ENCODE data around the gene NSUN4.
"Not testable (repeated sequence)": the region's sequence is repeated elsewhere in the genome, so short reads cannot be mapped to it uniquely, and the experiment has no call there.

The NSUN4 gene

DNA sequence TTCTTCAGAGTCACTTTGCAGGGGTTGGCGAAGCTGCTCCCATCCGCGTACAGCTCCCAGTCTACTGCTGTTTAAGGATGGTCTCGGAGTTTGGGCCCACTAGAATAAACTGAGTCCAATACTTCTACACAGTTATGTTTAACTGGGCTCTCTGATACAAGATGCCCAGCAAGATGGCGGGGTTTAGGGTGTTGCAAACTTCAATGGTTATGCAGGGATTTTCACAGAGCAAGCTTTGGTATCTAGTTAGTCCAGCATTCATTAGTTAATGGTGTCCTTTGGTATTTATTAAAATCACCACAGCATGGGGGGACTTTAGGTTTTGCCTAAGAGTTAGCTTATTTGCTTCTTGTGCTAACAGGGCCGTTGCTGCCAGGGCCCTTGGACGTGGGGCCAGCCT lies 12.4 kb upstream of the NSUN4 start:
- DNase-seq = not testable (repeated sequence)

DNA sequence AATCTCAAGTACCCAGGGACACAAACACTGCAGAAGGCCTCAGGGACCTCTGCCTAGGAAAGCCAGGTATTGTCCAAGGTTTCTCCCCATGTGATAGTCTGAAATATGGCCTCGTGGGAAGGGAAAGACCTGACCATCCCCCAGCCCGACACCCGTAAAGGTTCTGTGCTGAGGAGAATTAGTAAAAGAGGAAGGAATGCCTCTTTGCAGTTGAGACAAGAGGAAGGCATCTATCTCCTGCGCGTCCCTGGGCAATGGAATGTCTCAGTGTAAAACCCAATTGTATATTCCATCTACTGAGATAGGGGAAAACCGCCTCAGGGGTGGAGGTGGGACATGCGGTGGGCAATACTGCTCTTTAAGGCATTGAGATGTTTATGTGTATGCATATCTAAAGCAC lies 10.8 kb upstream of the NSUN4 start:
- DNase-seq = not testable (repeated sequence)

DNA sequence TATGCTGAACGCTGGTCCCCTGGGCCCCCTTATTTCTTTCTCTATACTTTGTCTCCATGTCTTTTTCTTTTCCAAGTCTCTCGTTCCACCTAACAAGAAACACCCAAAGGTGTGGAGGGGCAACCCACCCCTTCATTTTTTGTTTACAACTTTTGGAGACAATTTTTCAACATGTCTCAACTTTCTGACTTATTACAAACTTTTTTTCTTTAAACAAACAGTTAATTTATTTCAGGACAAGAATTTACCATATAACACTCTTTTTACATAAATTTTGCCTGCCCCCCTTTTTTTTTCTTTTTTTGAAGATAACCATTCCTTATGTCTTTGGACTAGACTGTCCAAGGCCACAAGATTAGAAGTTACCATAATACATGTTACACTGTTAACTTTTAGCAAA lies 10.2 kb upstream of the NSUN4 start:
- not testable (repeated sequence) for DNase-seq

DNA sequence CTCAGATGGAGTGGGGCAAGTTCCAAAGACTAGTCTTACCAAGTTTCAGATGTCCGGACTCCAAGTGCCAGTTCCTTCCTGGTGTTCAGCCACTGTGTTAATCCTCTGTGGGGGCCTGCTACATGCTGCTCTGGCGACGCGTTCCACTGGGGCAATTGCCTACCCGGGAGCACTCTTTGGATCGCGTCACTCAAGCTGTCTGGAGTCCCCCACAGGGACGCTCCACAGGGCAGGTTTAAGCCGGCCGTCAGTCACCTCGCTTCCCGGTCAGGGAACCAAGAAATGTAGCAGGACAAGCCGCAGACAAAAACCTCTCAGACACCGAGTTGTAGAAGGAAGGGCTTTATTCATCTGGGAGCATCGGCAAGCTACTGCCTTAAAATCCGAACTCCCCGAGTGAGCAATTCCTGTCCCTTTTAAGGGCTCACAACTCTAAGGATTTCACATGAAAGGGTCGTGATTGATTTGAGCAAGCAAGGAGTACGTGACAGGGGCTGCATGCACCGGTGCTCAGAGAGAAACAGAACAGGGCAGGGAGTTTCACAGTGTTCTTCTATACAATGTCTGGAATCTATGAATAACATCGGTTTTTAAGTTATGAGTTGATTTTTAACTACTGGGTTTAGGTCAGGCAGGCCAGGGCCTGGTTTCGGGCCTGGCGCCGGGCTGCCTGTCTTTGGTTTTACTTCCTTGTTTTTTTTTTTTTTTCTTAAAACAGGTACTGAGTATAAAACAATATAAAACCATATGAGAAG lies 8.6 kb upstream of the NSUN4 start:
- DNase-seq = not testable (repeated sequence)

DNA sequence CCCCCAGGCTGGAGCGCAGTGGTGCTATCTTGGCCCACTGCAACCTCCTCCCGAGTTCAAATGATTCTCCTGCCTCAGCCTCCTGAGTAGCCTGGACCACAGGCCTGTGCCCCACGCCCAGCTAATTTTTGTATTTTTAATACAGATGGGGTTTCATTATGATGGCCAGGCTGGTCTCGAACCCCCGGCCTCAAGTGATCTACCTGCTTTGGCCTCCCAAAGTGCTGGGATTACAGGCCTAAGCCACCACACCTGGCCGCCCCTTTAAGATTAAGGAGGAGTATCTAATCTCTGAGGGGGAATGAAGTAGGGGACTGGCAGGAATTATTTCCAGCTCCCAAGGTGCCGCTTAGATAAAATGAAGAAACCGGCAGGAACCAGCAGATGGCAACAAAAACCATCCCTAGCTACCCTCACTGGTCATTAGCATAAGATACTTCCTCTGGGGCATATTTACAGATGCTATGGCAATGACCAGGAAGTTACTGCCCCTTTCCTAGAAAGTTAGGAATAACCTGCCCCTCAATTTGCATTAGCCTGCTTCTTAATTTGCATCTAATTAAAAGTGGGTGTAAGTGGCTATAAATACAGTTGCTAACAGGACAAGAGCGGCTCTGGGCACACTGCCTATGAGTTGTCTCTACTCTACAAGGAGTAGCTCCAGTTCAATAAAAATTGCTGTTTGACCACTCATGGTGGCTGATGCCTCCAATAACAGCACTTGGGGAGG lies 7.1 kb upstream of the NSUN4 start:
- DNase-seq = no peak

DNA sequence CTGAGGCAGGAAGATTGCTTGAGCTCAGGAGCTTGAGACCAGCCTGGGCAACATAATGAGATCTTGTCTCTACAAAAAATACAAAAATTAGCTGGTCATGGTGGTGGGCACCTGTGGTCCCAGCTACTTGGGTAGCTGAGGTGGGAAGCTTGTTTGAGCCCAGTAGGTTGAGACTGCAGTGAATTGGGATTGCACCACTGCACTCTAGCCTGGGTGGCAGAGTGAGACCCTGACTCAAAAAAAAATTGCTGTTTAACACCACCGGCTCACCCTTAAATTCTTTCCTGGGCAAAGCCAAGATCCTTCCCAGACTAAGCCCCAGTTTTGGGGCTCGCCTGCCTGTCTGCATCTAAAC lies 6.6 kb upstream of the NSUN4 start:
- DNase-seq = no peak

DNA sequence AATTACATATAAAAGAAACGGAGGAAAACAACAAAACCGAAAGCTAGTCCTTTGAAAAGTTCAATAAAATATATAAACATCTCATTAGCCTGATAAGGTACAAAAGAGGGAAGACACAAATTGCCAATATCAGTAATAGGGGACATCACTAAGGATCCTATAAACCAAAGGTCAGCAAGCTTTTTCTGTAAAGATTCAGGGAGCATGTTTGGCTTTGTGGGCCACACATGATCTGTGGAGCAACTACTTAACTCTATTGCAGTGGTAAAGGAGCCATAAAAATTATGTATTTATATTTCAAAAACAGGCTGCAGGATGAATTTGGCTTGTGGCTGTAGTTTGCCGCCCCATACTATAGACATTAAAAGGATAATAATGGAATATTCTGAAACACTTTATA lies 5.5 kb upstream of the NSUN4 start:
- no peak for DNase-seq

DNA sequence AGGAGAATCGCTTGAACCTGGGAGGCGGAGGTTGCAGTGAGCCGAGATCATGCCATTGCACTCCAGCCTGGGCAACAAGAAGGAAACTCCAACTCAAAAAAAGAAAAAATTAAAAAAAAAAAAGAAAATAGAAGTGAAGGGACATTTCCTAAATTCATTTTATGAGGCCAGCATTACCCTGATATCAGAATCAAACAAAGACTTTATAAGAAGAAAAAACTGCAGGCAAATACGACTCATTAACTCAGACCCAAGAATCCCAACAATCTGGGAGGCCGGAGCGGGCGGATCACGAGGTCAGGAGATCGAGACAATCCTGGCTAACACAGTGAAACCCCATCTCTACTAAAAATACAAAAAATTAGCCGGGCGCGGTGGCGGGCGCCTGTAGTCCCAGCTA lies 3.2 kb upstream of the NSUN4 start:
- not testable (repeated sequence) for DNase-seq

DNA sequence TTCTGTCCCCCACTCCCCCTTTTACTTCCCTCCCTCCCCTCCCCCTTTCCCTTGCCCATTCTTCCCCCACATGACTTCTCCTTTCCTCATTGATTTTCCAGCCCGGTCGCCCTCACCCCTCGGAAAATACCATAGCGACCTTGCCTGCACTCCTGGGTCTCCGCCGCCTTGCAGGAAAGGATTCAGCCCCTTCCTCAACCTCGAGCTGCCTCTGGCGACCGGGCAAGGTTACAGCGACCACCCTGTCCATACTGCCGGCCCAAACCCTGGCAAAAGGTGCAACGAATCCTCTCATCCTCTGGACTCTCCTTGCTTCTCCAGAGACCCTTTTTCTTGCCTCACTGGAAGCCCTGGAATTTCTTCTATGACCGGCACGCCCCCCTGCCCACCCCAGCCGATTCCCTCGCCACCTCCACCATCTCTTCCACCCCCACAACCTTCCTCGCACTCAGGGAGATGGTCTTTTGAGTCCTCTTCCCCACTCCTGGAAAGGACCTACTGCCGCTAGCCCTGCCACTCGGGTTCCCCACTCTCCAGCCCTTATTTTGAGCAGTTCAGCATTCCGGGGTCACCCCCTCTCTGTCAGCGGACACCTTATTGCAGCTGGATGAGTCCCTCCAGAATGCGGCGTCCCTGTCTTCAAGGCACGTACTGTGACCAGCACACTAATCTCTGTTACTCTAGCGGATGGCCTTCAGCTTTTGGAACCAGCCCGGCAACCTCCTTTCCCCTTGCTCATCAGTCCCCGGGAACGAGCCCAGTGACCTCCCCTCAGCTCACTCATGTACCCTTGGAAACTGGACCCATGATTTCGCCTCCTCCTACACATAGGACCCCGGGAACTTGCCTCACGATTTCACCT lies 846 bp downstream of the NSUN4 start:
- no peak for DNase-seq

DNA sequence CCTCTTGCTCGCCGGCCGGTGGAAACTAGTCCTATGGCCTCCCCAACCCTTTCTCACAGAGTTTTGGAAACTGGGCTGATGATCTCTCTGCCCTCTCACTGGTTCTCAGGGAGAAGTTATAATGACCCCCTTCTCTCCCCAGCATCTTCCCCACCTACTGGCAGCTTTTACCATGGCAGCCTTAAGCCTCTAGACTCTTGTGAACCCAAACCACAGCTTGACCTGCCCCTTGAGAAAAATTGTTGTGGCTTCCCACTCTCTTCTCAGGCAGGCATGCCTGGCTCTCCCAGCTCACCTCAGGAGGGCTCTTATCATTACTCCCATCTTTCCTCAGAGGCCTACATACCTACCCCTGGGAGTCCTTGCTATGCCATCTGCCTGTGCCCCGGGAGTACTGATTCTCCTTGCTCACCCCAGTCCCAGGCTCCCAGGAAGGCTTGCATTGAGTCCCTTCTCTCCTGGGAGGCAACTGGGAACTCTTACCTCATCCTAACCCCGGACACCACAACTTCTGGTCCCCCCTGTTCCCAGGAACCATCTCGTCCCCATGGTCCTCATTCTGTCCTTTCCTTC lies 1.6 kb downstream of the NSUN4 start:
- DNase-seq = no peak

DNA sequence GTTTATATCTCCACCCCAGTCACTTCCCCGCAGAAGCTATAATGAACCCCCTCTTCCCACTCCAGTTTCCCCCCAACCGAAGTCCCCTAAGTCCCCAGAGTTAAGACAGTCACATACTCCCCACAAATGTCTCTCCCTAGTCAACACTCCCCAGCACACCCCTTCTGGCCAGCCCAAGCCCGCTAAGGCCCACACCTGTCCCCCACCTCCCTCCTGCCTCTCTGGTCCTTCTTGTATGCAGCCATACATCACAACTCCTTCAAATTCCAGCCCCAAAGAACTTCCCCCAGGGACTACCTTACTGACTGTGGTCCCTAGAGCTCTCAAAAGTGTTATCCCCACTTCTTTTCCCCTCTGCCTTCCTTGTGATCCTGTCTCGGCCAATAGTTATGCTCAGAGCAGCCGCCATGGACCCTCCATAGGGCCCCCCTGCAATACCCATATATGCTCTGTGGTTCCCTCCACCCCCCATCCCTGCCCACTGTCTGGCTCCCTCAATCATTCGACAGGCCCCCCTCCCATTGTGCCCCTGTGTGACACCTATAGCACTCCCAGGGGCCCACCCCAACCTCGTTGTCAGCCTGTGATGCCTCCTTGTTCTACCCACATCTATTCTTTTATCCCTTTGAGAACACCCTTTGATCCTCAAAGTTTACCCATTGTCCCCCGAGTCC lies 2.2 kb downstream of the NSUN4 start:
- no peak for DNase-seq

DNA sequence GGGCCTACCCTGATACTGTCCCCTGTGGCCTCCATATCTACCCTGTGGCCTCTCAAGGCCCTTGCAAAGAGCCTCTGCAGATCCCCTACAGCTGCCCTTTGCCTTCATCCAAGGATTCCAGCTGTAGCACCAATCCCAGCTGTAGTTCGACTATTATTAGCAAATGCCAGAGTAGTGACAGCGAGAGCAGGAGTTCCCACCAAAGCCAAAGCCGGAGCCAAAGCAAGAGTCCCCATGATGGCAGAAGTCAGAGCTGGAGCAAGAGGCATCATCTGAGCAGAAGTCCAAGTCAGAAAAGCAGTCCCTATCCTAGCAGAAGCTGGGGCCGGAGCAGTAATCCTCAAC lies 2.7 kb downstream of the NSUN4 start:
- no peak for DNase-seq

DNA sequence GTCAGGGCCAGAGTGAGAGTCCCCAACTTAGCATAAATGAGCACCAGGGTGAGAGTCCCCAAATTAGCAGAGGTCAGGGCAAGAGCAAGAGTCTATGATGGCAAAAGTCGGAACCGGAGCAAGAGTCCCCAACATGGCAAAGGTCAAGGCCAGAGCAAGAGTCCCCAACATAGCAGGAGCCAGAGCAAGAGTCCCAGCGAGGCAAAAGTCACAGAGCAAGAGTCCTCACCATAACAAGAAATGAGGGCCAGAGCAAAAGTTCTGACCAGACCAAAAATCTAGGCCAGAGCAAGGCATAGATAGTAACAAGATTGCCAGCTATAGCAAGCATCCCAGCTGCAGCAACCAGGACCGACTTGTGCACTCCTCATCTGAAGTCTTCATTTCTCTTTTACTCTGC lies 3.1 kb downstream of the NSUN4 start:
- no peak for DNase-seq

DNA sequence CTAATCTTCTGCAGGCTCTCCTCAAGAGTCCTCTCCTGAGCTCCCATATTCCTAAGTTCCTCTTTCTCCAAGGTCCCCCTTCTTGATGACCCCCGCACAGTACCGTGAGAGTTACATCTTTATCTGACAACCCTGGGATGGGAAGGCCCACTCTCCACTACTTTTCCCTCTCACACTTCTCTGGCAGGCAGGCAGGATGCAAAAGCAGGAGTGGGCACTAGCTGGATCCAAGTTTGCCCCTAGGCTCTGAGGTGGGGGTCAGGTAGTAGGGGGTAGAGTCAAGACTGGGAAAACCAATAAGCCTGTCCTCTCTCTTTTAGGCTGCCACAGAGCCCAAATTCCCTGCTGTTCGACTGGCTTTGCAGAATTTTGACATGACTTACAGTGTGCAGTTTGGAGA lies 3.9 kb downstream of the NSUN4 start:
- no peak for DNase-seq

DNA sequence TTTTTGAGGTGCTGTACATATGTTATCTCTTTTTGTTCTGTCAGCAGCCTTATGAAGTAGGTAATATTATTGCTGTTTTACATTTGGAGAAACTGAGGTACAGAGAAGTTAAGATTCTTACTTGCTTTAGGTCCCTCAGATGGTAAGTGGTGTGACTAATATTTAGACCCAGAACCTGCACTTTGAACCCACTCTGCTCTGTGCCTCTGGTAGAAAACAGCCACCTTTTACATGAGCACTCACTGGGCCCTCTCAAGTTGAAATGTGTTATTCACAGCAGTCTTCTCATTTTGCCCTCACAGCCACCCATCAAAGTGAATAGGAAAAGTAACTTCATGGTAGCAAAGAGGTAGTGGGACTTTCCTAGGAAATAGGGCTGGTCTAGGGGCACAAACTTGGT lies 4.7 kb downstream of the NSUN4 start:
- no peak for DNase-seq

DNA sequence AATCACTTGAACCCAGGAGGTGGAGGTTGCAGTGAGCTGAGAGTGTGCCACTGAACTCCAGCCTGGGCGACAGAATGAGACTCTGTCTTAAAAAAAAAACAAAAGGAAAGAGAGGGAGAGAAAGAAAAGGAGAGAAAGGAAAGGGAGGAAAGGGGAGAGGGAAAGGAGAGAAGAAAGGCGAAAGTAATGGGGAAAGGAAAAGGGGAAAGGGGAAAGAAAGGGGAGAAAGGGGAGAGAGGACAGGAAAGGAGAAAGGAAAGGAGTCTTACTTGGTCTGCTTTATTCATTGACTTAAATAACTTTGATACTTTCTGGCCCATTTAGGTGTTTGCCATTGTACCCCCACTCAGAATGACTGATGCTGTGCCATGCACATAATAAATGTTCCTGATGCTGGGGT lies 11.8 kb downstream of the NSUN4 start:
- DNase-seq = no peak

DNA sequence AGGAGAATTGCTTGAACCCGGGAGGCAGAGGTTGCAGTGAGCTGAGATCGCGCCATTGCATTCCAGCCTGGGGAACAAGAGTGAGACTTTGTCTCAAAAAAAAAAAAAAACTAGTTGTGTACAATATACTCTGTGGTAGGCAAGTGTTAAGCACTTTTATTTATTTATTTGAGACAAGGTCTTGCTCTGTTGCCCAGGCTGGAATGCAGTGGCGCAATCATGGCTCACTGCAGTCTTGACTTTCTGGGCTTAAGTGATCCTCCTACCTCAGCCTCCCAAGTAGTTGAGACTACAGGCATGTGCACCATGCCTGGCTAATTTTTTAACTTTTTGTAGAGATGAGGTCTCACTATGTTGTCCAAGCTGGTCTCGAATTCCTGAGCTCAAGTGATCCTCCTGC lies 15.3 kb downstream of the NSUN4 start:
- DNase-seq = not testable (repeated sequence)

DNA sequence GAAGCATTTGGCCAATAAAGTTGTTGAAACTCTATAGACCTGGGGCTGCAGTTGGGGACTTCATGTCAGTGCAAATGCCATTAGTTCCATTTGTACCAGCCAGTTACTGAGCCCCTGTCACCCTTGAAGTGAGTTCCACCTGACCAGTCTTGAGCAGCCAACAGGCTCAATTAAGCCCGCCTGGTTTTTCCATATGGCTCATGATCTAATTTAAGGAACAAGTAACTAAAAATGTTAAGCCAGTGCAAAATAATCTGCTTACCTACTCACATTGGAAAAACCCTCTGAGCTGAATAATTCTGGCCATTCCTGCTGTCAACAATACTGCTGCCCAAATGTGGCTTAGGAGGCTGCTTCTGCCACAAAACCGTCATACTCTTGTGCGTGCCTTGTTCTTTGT lies 21.6 kb downstream of the NSUN4 start:
- DNase-seq = no peak

DNA sequence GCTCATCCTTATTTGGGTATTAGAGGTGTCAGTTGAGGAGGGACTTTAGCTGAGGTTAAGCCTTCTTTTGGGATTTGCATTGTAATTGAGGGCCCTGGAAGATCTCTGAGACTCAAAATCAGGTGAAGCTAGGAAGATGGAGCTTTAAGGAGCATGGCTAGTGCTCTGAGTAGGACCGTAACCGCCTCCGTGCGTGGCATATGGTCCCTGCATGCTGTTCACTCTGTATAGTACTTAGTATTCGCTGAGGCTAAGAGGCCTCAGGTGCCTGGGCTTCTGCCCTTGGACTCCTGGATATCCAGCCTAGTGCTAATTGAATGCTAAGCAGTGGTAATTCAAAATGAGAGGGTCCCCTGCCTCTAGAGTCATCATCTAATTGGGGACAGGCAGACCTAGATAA lies 22.5 kb downstream of the NSUN4 start:
- DNase-seq = no peak

DNA sequence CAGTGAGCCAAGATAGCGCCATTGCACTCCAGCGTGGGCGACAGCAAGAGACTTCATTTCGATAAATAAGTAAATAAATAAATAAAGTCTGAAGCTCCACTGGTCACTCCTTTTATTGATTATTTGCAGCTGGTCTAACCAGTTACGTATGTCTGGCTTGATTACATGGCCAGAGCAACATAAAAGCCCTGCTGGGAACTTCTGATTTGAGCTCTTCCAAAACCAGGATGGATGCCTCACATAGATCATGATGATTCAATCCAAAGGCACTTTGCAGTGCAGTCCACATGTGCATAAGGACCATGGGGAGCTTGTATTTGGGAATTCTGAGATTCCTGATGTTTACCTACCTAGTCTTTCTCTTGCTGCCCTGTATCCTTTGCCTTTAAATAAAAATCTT lies 24.0 kb downstream of the NSUN4 start:
- DNase-seq = no peak

DNA sequence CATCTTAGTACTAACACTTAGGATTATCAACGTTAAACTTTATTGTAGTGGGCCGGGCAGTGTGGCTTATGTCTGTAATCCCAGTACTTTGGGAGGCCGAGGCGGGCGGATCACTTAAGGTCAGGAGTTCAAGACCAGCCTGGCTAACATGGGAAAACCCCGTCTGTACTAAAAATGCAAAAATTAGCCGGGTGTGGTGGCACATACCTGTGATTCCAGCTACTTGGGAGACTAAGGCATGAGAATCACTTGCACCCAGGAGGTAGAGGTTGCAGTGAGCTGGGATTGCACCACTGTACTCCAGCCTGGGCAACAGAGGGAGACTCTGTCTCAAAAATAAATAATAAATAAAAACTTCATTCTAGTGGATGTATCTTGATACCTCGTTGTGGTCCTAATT lies 25.2 kb downstream of the NSUN4 start:
- not testable (repeated sequence) for DNase-seq

DNA sequence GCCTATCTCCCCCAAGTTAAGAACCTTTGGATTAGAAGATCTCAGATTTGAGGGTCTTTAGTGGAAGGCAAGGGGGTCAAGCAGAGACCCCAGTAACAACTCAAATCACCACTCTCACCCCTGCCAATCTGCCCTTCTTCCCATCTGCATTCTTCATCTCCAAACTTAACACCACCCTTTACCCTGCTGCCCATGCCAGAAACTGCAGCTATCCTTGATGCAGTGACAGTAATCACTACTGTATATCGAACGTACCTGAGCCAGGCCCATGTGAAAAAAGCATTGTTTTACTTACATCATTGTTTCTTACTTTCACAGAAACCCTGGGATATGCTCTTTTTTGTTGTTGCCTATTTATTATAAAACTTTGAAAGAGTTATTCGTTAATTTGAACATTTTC lies 26.5 kb downstream of the NSUN4 start:
- DNase-seq = no peak

DNA sequence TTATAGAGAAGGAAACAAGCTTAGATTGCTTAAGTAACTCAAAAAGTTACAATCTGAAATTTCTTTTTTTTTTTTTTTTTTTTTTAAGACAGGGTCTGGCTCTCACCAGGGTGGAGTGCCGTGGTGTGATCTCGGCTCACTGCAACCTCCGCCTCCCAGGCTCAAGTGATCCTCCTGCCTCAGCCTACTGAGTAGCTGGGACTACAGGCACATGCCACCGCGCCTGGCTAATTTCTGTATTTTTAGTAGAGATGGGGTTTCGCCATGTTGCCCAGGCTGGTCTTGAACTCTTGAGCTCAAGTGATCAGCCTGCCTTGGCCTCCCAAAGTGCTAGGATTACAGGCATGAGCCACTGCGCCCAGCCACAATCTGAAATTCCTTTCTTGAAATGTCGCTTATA lies 27.1 kb downstream of the NSUN4 start:
- not testable (repeated sequence) for DNase-seq

All from activated T-cell treated with anti-CD3 and anti-CD28 coated beads for 4 hours (primary cell).